ENCODE measurements around the gene SELENOH. TPM values are rescaled to one million over a fixed set of nuclear protein-coding genes. Genes with fewer than 3 reads are reported as not detected.
A peak's percentile ranks its signal among the peaks of the same experiment; 100 is the strongest.

The SELENOH gene
- total and polyA plus RNA-seq, 2 experiments from 2014 or later = 135 to 205 TPM

DNA sequence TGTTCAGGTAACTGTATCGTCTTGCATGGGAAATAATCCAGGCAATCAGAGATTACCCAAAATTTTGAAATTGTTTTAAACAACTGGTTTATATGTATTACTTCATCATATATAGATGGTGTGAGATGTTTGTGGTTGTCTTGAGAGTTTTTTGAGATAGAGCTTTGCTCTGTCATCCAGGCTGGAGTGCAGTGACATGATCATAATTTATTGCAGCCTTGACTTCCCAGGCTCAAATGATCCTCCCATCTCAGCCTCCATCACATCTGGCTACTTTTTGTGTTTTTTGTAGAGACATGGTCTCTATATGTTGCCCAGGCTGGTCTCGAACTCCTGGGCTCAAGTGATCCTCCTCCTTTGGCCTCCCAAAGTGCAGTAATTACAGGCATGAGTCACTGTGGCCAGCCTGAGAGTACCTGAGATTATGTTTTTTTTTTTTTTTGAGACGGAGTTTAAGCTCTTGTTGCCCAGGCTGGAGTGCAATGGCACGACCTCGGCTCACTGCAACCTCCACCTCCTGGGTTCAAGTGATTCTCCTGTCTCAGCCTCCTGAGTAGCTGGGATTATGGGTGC, 31.8 kb downstream of the SELENOH start:
- H4K20me1 ChIP-seq (ENCODE audit: insufficient read depth, poor library complexity, severe bottlenecking) = peaks cover 92% of the 10 kb centered on the region
- H3K4me3 ChIP-seq = no peak overlapping the region
- H3K36me3 ChIP-seq (replicated peaks; ENCODE audit: insufficient read depth, low read depth) = no peaks in the 10 kb centered on the region
- H3K79me2 ChIP-seq = peaks cover 96% of the 10 kb centered on the region
- TF ChIP-seq CTCF (IDR thresholded peaks at IDR 0.05; ENCODE audit: poor library complexity) (no peak), EZH2 (IDR thresholded peaks at IDR 0.05; ENCODE audit: borderline replicate concordance) (no peak), EZH2phosphoT487 (IDR thresholded peaks at IDR 0.05; ENCODE audit: low read depth, severe bottlenecking, unreplicated experiment) (no peak)
- H3K4me1 ChIP-seq (ENCODE audit: insufficient read depth) = peaks cover 38% of the 10 kb centered on the region
- H3K4me2 ChIP-seq = no peak overlapping the region
- no peak overlapping the region for H2AFZ ChIP-seq
- no peak overlapping the region for H3K27ac ChIP-seq
- no peaks in the 10 kb centered on the region for H3K9me2 ChIP-seq (replicated peaks; ENCODE audit: insufficient read depth)
- DNase-seq (ENCODE audit: low spot score) = no peak
- WGBS (ENCODE audit: low lambda C conversion rate, missing lambda C conversion rate) = 94% methylated on average over 5 of the region's 5 CpGs
- no peaks in the 10 kb centered on the region for H3K9me3 ChIP-seq (ENCODE audit: low read depth)
- no peaks in the 10 kb centered on the region for H3K27me3 ChIP-seq

- peak overlapping the region; percentile 91 for H3K27ac ChIP-seq
- TF ChIP-seq CTCF (IDR thresholded peaks at IDR 0.05; ENCODE audit: poor library complexity) (no peak), EZH2 (IDR thresholded peaks at IDR 0.05; ENCODE audit: borderline replicate concordance) (no peak), EZH2phosphoT487 (IDR thresholded peaks at IDR 0.05; ENCODE audit: low read depth, severe bottlenecking, unreplicated experiment) (no peak)
- no peaks in the 10 kb centered on the region for H3K36me3 ChIP-seq (replicated peaks; ENCODE audit: insufficient read depth, low read depth)
- H3K4me3 ChIP-seq = no peak overlapping the region
- no peak for DNase-seq (ENCODE audit: low spot score)
- no peaks in the 10 kb centered on the region for H3K9me3 ChIP-seq (ENCODE audit: low read depth)
- H3K27me3 ChIP-seq = no peaks in the 10 kb centered on the region
- peak overlapping the region; percentile 73 for H3K4me2 ChIP-seq
- H2AFZ ChIP-seq = no peak overlapping the region
- no peaks in the 10 kb centered on the region for H3K9me2 ChIP-seq (replicated peaks; ENCODE audit: insufficient read depth)
- H3K79me2 ChIP-seq = peaks cover 92% of the 10 kb centered on the region
- H3K4me1 ChIP-seq (ENCODE audit: insufficient read depth) = peaks cover 62% of the 10 kb centered on the region
- peaks cover 79% of the 10 kb centered on the region for H4K20me1 ChIP-seq (ENCODE audit: insufficient read depth, poor library complexity, severe bottlenecking)
- WGBS (ENCODE audit: low lambda C conversion rate, missing lambda C conversion rate) = 74% methylated on average over 5 of the region's 5 CpGs
Measured at GRCh38 chr11:57775491-57775890, 34.2 kb downstream of the SELENOH start.

DNA sequence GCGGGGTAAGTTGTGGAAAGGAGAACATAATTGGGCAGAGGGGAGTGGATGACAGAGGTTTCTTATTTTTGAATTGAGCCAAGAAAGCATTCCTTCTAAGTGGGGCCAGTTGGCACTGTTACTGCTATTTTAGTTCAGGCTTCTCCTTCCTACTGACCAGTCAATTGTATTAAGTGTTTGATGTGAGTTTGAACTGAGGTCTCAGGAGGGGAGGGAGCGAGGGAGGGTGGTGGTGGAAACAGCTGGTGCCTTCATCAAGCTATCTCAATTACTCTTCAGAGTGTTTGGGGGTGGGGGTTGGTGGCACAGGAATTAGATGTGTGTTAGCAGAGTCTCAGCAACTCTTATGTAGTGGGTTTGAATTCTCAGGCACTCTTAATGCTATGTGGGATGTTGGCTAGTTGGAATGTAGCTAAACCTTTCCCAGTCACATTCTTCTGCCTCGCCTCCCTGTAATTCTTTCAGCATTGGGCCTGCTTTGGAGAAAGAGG, 34.8 kb downstream of the SELENOH start:
- Histone ChIP-seq H3K36me3 (replicated peaks; ENCODE audit: insufficient read depth, low read depth) (no peaks in the 10 kb centered on the region), H3K4me1 (ENCODE audit: insufficient read depth) (peaks cover 68% of the 10 kb centered on the region), H3K27ac (peak overlapping the region; percentile 91), H3K9me3 (ENCODE audit: low read depth) (no peaks in the 10 kb centered on the region), H4K20me1 (ENCODE audit: insufficient read depth, poor library complexity, severe bottlenecking) (peaks cover 77% of the 10 kb centered on the region), H3K4me2 (peak overlapping the region; percentile 73), H2AFZ (no peak overlapping the region), H3K9me2 (replicated peaks; ENCODE audit: insufficient read depth) (no peaks in the 10 kb centered on the region), H3K79me2 (peaks cover 92% of the 10 kb centered on the region), H3K27me3 (no peaks in the 10 kb centered on the region), H3K4me3 (no peak overlapping the region)
- DNase-seq (ENCODE audit: low spot score) = no peak
- no peak for TF ChIP-seq EZH2 (IDR thresholded peaks at IDR 0.05; ENCODE audit: borderline replicate concordance)
- TF ChIP-seq EZH2phosphoT487 (IDR thresholded peaks at IDR 0.05; ENCODE audit: low read depth, severe bottlenecking, unreplicated experiment) = no peak
- TF ChIP-seq CTCF (IDR thresholded peaks at IDR 0.05; ENCODE audit: poor library complexity) = no peak
- 79% methylated on average over 3 of the region's 3 CpGs for WGBS (ENCODE audit: low lambda C conversion rate, missing lambda C conversion rate)

Data from hepatocyte (in vitro differentiated cells).